ENCODE data around the gene METRNL.
"Not testable (repeated sequence)": the region's sequence is repeated elsewhere in the genome, so short reads cannot be mapped to it uniquely, and the experiment has no call there.

The METRNL gene

DNA sequence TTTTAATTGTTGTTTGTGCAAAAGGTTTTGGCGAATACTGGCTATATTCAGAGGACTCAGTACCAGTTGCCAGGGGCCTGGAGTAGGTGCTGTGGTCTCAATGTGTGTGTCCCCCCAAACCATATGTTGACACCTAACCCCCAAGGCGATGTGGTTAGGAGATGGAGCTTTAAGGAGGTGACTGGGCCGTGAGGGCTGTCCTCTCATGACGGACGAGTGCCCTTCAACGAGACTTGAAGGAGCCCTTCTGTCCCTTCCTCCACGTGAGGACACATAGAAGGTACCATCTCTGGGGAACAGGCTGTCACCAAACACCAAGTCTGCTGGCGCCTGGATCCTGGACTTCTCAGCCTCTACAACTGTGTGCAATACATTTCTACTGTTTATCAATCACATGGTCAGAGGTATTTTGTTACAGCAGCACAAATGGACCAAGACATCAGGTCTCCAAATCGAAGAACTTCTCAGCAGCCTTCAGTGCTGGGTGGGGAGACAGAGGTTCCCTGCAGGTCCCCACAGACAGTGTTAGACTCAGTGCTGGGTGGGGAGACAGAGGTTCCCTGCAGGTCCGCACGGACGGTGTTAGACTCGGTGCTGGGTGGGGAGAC is 24.8 kb upstream of the METRNL start:
- H3K4me1 ChIP-seq (ENCODE audit: control insufficient read depth, insufficient read depth, low read length), result peaks cover 9% of the 10 kb centered on the region
- no peaks in the 10 kb centered on the region for H3K36me3 ChIP-seq (ENCODE audit: control insufficient read depth, insufficient read depth, low read length)
- no peak overlapping the region for H3K4me3 ChIP-seq (ENCODE audit: low read length)
- no peak overlapping the region for H3K27ac ChIP-seq (ENCODE audit: low read depth, low read length)
- no peak overlapping the region for H3K9ac ChIP-seq (ENCODE audit: low read length)
- no peaks in the 10 kb centered on the region for H3K27me3 ChIP-seq (ENCODE audit: control insufficient read depth, insufficient read depth, low read length)

DNA sequence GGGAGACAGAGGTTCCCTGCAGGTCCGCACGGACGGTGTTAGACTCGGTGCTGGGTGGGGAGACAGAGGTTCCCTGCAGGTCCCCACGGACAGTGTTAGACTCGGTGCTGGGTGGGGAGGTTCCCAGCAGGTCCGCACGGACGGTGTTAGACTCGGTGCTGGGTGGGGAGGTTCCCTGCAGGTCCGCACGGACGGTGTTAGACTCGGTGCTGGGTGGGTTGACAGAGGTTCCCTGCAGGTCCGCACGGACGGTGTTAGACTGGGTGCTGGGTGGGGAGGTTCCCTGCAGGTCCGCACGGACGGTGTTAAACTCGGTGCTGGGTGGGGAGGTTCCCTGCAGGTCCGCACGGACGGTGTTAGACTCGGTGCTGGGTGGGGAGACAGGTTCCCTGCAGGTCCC is 24.2 kb upstream of the METRNL start:
- not testable (repeated sequence) for H3K27me3 ChIP-seq (ENCODE audit: control insufficient read depth, insufficient read depth, low read length); H3K4me1 ChIP-seq (ENCODE audit: control insufficient read depth, insufficient read depth, low read length); H3K36me3 ChIP-seq (ENCODE audit: control insufficient read depth, insufficient read depth, low read length); H3K9ac ChIP-seq (ENCODE audit: low read length); H3K27ac ChIP-seq (ENCODE audit: low read depth, low read length); H3K4me3 ChIP-seq (ENCODE audit: low read length)

DNA sequence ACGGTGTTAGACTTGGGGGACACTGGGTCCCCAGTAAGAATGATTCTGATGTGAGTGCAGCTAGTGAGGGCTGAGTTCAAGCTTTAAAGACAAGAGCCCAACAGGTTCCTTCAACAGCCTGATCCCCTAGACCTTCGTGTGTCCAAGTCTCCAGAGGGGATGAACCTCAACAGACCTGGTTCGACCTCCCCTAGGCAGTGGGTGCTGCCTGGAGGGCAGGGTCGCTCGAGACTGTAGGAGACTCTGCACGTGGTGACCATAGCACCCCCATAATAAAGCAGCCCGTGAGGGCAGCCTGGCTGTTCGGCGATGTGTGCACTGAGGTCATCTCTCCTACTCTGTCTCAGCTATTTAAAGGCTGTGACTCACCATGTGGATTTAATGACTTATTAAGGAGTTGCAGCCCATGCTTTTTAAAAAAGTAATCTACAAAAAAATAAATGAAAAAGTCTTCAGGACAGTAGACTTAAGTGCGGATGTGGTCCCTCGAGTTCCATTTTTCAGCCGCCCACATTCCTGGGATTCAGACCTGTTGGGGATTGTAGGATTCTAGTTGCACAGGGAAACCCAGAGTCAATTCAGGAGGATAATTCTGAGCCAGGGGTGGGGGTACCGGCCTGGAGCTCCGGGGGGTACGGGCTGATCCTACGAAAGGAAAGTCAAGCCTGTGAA is 23.4 kb upstream of the METRNL start:
- no peaks in the 10 kb centered on the region for H3K27me3 ChIP-seq (ENCODE audit: control insufficient read depth, insufficient read depth, low read length)
- H3K9ac ChIP-seq (ENCODE audit: low read length), result no peak overlapping the region
- no peak overlapping the region for H3K4me3 ChIP-seq (ENCODE audit: low read length)
- H3K4me1 ChIP-seq (ENCODE audit: control insufficient read depth, insufficient read depth, low read length), result peaks cover 9% of the 10 kb centered on the region
- H3K36me3 ChIP-seq (ENCODE audit: control insufficient read depth, insufficient read depth, low read length), result no peaks in the 10 kb centered on the region
- no peak overlapping the region for H3K27ac ChIP-seq (ENCODE audit: low read depth, low read length)

DNA sequence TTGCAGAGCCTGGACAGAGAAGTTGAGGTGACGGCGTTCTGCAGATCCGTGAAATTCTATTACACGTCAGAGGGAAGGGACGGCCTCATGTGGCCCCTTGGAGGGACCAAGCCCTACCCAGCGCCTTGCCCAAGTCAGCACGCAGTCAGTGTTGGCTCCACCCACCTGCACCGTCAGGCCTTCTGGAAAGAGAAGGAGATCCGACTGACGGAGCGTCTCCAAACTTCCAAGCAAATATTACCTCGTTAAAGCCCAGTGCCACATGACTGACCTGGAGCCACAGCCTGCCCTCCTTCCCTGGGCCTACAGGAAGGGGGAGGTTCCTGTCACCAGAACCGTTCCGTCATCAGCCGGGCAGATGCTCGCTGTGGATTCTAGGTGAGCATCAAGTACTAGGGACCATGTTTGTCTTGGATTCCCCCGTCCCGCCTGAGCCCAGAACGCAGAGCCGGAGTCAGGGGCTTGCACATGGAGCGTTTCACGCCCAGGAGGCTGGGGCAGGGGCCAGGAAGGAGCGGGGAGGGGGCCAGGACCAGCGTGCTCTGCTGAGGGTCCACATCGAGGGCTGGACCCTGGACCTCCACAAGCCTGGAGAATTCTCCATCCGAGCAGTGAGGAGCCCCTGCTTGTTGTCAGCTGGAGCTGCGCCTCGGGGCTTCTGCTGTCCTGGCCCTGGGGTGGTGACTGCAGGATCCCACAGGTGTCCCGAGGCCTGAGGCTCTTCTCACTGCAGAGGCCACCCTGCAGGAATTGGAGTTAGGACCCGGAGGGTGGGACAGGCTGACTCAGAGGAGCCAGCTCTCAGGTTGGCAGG is 22.6 kb upstream of the METRNL start:
- Histone ChIP-seq H3K27me3 (ENCODE audit: control insufficient read depth, insufficient read depth, low read length) (no peaks in the 10 kb centered on the region), H3K36me3 (ENCODE audit: control insufficient read depth, insufficient read depth, low read length) (no peaks in the 10 kb centered on the region), H3K27ac (ENCODE audit: low read depth, low read length) (no peak overlapping the region), H3K9ac (ENCODE audit: low read length) (no peak overlapping the region), H3K4me1 (ENCODE audit: control insufficient read depth, insufficient read depth, low read length) (peaks cover 9% of the 10 kb centered on the region), H3K4me3 (ENCODE audit: low read length) (no peak overlapping the region)

DNA sequence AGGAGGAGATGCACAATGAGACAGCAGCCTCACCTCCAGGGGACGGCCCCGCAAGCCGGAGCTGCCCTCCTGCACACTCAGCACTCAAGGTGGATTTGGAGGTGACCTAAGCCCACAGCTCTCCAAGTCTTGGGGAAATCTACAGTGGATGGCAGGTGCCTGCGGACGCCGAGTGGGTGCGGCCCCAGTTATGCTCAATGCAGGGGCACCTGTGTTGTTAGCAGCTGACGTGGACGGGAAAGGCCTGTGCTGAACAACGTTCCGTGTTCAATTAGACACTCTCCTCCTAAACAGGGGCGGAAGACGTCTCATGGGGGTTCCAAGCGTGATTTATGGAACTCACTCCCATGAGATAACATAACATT is 22.0 kb upstream of the METRNL start:
- H3K9ac ChIP-seq (ENCODE audit: low read length), result no peak overlapping the region
- H3K4me3 ChIP-seq (ENCODE audit: low read length), result no peak overlapping the region
- no peak overlapping the region for H3K27ac ChIP-seq (ENCODE audit: low read depth, low read length)

DNA sequence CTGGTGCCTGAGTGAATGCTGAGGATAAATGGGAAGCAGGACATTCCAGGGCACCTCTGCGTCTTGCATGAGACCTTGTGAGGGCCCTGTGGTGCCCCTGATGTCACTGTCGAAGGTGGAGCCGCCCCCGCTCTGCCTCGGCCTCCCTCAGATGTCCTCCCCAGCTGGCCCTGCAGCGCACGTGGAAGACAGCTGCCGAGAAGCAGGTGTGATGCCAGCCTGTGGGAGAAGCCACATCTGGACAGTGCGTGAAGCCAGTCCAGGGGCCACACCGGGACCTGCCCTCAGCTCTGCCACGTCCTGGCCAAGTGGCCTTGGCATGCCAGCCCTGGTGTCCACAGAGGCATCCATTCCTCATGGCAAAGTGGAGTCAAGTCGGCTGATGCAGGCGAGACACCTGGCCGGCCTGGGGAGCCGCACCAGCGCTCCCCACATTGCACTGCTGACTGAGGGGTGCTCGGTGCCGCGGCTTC is 21.6 kb upstream of the METRNL start:
- Histone ChIP-seq H3K9ac (ENCODE audit: low read length) (no peak overlapping the region), H3K4me1 (ENCODE audit: control insufficient read depth, insufficient read depth, low read length) (peaks cover 4% of the 10 kb centered on the region), H3K27me3 (ENCODE audit: control insufficient read depth, insufficient read depth, low read length) (no peaks in the 10 kb centered on the region), H3K27ac (ENCODE audit: low read depth, low read length) (no peak overlapping the region), H3K4me3 (ENCODE audit: low read length) (no peak overlapping the region), H3K36me3 (ENCODE audit: control insufficient read depth, insufficient read depth, low read length) (no peaks in the 10 kb centered on the region)

More for the DNA sequence above, 22.0 kb upstream of the METRNL start:
- peaks cover 4% of the 10 kb centered on the region for H3K4me1 ChIP-seq (ENCODE audit: control insufficient read depth, insufficient read depth, low read length)
- H3K36me3 ChIP-seq (ENCODE audit: control insufficient read depth, insufficient read depth, low read length), result no peaks in the 10 kb centered on the region
- no peaks in the 10 kb centered on the region for H3K27me3 ChIP-seq (ENCODE audit: control insufficient read depth, insufficient read depth, low read length)

DNA sequence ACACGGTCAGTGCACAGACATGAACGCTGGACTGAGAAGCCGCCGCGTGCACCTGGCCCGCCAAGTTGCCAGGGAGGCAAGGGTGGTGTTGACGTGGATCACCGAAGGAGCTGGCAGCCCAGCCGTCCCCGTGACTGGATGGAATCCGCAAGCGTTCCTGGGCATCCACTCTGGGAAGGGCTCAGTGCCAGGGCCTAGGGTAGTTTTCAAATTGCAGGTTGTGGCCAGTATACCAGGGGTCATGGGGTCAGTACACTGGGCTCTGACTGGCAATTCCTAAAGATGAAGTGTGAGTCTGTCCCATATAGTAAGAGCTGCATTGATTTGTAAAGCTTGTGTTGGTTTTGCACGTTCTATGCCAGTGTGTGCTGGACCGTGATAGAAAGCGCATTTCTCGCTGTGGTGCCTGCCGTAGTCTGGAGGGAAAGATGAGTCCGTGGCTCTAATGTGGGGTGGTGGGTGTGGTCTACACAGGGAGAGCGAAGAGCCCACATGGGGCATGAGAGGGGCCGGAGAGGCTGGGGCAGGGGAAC is 21.1 kb upstream of the METRNL start:
- Histone ChIP-seq H3K27me3 (ENCODE audit: control insufficient read depth, insufficient read depth, low read length) (no peaks in the 10 kb centered on the region), H3K4me3 (ENCODE audit: low read length) (no peak overlapping the region), H3K27ac (ENCODE audit: low read depth, low read length) (no peak overlapping the region), H3K4me1 (ENCODE audit: control insufficient read depth, insufficient read depth, low read length) (peaks cover 4% of the 10 kb centered on the region), H3K36me3 (ENCODE audit: control insufficient read depth, insufficient read depth, low read length) (no peaks in the 10 kb centered on the region), H3K9ac (ENCODE audit: low read length) (no peak overlapping the region)

DNA sequence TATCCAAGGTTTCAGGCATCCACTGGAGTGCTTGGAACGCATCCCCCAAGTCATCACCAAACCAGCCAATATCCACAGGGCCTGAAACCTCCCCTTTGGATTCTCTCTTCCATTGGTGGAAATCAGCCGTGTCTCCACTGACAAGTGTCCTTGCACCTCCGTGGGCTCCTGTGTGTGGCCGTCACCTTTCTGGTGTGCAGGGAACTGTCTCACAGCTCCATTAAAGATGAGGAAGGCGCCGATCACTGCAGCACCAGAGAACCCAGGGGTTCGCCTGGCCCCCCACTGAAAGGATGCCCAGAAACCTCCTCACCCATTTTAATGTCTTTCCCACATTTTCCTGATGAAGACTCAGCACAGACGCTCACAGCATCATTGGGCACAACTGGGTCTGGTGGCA is 17.8 kb upstream of the METRNL start:
- no peak overlapping the region for H3K27ac ChIP-seq (ENCODE audit: low read depth, low read length)
- no peaks in the 10 kb centered on the region for H3K4me1 ChIP-seq (ENCODE audit: control insufficient read depth, insufficient read depth, low read length)
- no peak overlapping the region for H3K4me3 ChIP-seq (ENCODE audit: low read length)
- H3K36me3 ChIP-seq (ENCODE audit: control insufficient read depth, insufficient read depth, low read length), result no peaks in the 10 kb centered on the region
- H3K9ac ChIP-seq (ENCODE audit: low read length), result no peak overlapping the region
- no peaks in the 10 kb centered on the region for H3K27me3 ChIP-seq (ENCODE audit: control insufficient read depth, insufficient read depth, low read length)

DNA sequence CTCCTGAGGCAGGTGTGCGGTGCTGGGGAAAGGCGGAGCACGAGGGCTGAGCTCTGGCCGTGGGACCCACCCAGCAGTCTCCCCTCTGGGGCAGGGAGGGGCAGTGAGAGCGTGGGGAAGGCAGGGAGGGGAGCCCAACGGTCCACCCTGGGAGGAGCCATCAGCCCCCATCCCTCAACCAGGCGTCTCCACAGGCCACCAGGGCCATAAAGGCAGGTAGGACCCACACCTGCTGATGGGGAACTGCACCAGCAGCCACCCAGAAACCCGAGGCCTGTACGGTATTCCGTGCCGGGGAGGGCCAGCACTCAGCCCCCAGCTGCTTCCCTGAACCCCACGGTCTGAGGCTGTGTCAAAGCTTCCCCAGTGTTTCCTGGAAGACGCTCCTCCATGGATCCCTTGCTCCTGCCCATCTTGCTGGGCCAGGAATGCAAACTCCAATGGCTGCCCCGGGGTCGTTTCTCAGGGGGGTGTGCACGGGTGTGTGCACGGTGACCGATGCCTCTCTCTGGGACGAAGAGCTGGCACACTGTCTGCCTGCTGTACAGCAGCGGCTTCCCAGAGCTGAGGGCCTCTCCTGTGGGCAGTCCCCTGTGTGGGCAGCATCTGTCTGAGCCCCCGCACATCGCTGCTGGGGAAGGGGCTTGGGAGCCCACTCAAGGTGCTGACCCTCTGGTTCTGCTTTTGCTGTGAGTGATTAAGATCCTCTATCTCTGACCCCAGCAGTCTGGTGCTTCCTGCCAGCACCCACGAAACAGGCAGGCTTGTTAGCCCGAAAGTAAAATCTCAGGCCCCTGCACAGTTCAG is 17.2 kb upstream of the METRNL start:
- Histone ChIP-seq H3K4me3 (ENCODE audit: low read length) (no peak overlapping the region), H3K36me3 (ENCODE audit: control insufficient read depth, insufficient read depth, low read length) (no peaks in the 10 kb centered on the region), H3K9ac (ENCODE audit: low read length) (no peak overlapping the region), H3K4me1 (ENCODE audit: control insufficient read depth, insufficient read depth, low read length) (no peaks in the 10 kb centered on the region), H3K27ac (ENCODE audit: low read depth, low read length) (no peak overlapping the region), H3K27me3 (ENCODE audit: control insufficient read depth, insufficient read depth, low read length) (no peaks in the 10 kb centered on the region)

DNA sequence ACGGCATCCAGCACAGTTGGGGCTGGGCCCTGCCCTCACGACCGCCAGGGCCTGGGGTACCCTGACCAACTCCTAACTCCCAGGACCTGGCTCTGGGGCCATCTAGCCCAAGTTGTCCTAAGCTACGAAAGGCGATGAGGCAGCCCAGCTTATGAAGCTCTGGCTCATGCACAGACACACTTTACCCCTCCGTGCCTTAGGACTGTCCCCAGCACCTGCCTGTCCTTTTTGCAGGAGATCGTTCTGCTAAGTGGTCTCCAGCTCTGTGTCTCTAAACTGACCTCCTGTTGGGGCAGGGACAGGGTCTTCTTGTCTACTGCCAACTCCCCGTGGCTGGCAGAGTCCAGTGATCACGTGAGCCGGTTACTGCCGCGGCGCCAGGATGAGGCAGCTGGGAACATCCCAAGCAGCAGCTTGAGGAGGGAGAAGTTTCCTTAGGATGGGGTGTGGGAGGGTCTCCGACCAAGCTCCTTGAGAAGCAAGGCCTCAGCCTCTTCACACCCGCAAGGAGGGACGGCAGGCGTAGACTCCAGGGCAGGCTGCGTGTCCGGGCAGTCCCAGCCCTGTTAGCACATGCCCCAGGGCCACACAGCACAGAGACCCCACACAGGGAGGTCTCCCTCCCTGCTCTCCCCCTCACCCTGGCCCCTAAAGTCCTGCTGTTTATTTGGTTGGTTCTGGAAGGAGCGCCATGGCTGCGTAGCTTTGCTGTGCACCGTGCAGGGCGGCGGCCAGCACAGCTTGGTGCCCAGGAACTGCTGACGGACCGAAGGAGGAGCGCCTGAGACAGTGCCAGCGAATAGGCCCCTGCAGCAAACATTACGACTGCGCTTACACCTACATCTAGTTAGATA is 16.4 kb upstream of the METRNL start:
- Histone ChIP-seq H3K9ac (ENCODE audit: low read length) (no peak overlapping the region), H3K4me3 (ENCODE audit: low read length) (no peak overlapping the region), H3K36me3 (ENCODE audit: control insufficient read depth, insufficient read depth, low read length) (no peaks in the 10 kb centered on the region), H3K4me1 (ENCODE audit: control insufficient read depth, insufficient read depth, low read length) (no peaks in the 10 kb centered on the region), H3K27ac (ENCODE audit: low read depth, low read length) (no peak overlapping the region), H3K27me3 (ENCODE audit: control insufficient read depth, insufficient read depth, low read length) (no peaks in the 10 kb centered on the region)

DNA sequence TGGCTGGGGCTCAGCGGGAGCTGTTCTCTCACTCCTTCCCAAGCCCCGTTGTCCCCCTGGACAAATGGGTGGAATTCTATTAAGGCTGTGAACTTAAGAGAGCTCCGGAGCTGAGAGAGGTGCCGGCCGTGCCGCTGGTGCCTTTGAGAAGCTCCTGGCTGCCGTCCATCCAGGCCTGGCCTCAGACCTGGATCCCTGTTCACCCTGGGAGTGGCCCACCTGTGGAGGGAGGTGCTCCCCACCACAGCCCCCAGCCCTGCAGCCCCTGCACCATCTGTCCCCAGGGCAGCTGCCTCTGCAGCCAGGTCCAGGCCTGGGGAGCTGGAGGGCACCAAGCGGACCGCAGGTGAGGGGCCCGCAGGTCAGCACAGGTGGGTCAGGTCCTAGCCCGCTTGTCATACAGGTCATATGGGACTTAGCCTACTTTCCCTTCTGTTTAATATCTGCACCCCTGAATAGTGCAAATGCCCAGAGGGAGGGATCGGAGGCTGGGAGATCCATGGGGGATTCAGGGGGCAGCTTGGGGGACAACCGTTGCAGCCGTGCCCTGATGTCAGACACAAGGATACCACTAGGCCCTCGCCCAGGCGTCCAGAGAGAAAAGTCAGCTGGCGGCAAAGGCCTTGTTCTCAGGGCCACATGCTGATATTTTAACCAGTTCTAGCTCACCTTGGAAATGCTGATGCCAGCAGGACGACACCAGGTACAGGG is 15.2 kb upstream of the METRNL start:
- no peak overlapping the region for H3K27ac ChIP-seq (ENCODE audit: low read depth, low read length)
- H3K36me3 ChIP-seq (ENCODE audit: control insufficient read depth, insufficient read depth, low read length), result no peaks in the 10 kb centered on the region
- no peak overlapping the region for H3K4me3 ChIP-seq (ENCODE audit: low read length)
- H3K9ac ChIP-seq (ENCODE audit: low read length), result no peak overlapping the region
- no peaks in the 10 kb centered on the region for H3K27me3 ChIP-seq (ENCODE audit: control insufficient read depth, insufficient read depth, low read length)
- no peaks in the 10 kb centered on the region for H3K4me1 ChIP-seq (ENCODE audit: control insufficient read depth, insufficient read depth, low read length)

Data from rectal smooth muscle tissue (tissue), 1 donor.